Vagina (tissue), 2 donors: Measurements from ENCODE around the gene P4HA2.

ENCODE experiments used
- CTCF ChIP-seq, 3 experiments: fragments of 450-650 bp in 2 of 3; fragments of 200-600 bp in 1 of 3; sonication (generic) in 1 of 3; IDR thresholded peaks; one replicate each; pipeline ENCODE4 v1.5.1; 2017 to 2019; ENCODE audit warnings: antibody characterized with exemption in 3 of 3, mild to moderate bottlenecking in 2 of 3, moderate library complexity in 2 of 3
- POLR2A ChIP-seq, 2 donors: fragments of 450-650 bp; IDR thresholded peaks; one replicate each; pipeline ENCODE4 v1.6.1; 2017; ENCODE audit warnings: antibody characterized with exemption in 2 of 2, mild to moderate bottlenecking in 2 of 2, moderate library complexity in 2 of 2
- POLR2AphosphoS5 ChIP-seq, 2 donors: sonication (generic); formaldehyde crosslinking; IDR thresholded peaks; one replicate each; pipeline ENCODE4 v1.9.0; 2017; ENCODE audit warnings: antibody characterized with exemption in 2 of 2, mild to moderate bottlenecking in 2 of 2, low read depth in 1 of 2; ENCODE audit not compliant: insufficient read depth in 1 of 2

GRCh38 chr5:132219289-132219970 lies 8.2 kb downstream of the P4HA2 start:
- no peak for TF ChIP-seq POLR2A (IDR thresholded peaks at IDR 0.05)
- no peak for TF ChIP-seq CTCF (IDR thresholded peaks at IDR 0.05)
- TF ChIP-seq POLR2AphosphoS5 (IDR thresholded peaks at IDR 0.05; ENCODE audit: insufficient read depth in 1 of 2, low read depth in 1 of 2) = no peak
